Stomach (tissue), 9 donors: ENCODE measurements around the gene AKAP13. TPM values are rescaled to one million over a fixed set of nuclear protein-coding genes. Genes with fewer than 3 reads are reported as not detected.
A peak's percentile ranks its signal among the peaks of the same experiment; 100 is the strongest.

Experiments
- DNase-seq, 2 donors: peaks; one replicate each; pipeline versions ENCODE4 v3.0.0 to v3.0.0-alpha.2; 2013 to 2019
- H3K27ac ChIP-seq, 5 donors: fragments of 200-600 bp in 4 of 5; sonication (generic) in 4 of 5; one replicate each; pipeline ENCODE4 v1.5.1; 2013 to 2019; ENCODE audit warnings: mild to moderate bottlenecking in 1 of 5, moderate library complexity in 1 of 5
- H3K27me3 ChIP-seq, 3 donors: fragments of 200-600 bp; sonication (generic); one replicate each; pipeline ENCODE4 v1.5.1; 2017 to 2019; ENCODE audit warnings: mixed run types in 1 of 3
- H3K36me3 ChIP-seq, 4 donors: fragments of 200-600 bp; sonication (generic); 1 replicate in 3 of 4; 2 replicates in 1 of 4; pipeline ENCODE4 v1.5.1; 2016 to 2019
- H3K4me1 ChIP-seq, 4 donors: fragments of 200-600 bp; sonication (generic); one replicate each; pipeline ENCODE4 v1.5.1; 2016 to 2019
- H3K4me3 ChIP-seq, 4 donors: fragments of 200-600 bp; sonication (generic) in 3 of 4; one replicate each; pipeline ENCODE4 v1.5.1; 2016 to 2019; ENCODE audit warnings: mild to moderate bottlenecking in 1 of 4
- H3K9me3 ChIP-seq, 4 donors: fragments of 200-600 bp; sonication (generic); one replicate each; pipeline ENCODE4 v1.5.1; 2016 to 2019
- EP300 ChIP-seq: sonication (generic); formaldehyde crosslinking; IDR thresholded peaks from one replicate; pipeline ENCODE4 v1.6.1; 2017; ENCODE audit warnings: antibody characterized with exemption
- POLR2A ChIP-seq, 4 donors: fragments of 450-650 bp; IDR thresholded peaks; one replicate each; pipeline ENCODE4 v1.6.1; 2016; ENCODE audit warnings: antibody characterized with exemption in 4 of 4, control low read depth in 2 of 4, mild to moderate bottlenecking in 1 of 4, moderate library complexity in 1 of 4
- POLR2AphosphoS5 ChIP-seq, 3 donors: sonication (generic); formaldehyde crosslinking; IDR thresholded peaks; one replicate each; pipeline ENCODE4 v1.6.1; 2016; ENCODE audit warnings: antibody characterized with exemption in 3 of 3
- WGBS, 5 donors: extraction: QIAGEN DNeasy Blood & Tissue Kit in 3 of 5; methylation state at CpG; one replicate each; pipeline versions ENCODE4 v1.1.5 to v1.1.7; 2013 to 2018; 5-methylcytosine and 5-hydroxymethylcytosine counted together
- intact Hi-C: fragments of 100-400 bp; cut with DNase I; formaldehyde crosslinking; loops from one replicate; pipeline ENCODE4 v1.15.1; 2023; ENCODE audit warnings: low total_unique reads
- polyA plus RNA-seq, 3 donors: library from polyadenylated mRNA; stranded (reverse); fragments of 200-250 nt; gene quantifications; one replicate each; pipeline ENCODE4 v1.2.3, GENCODE V29; 2013
- total RNA-seq, 5 donors: library from RNA; depleted of rRNA; stranded (reverse); fragments of >200 nt; gene quantifications; one replicate each; pipeline versions ENCODE4 v1.1.0 to v1.2.3, GENCODE V29; 2014 to 2016
- TF ChIP-seq, protein P1 (sequence below), 7 experiments: fragments of 450-650 bp in 4 of 7; fragments of 200-600 bp in 3 of 7; sonication (generic) in 3 of 7; IDR thresholded peaks; one replicate each; pipeline ENCODE4 v1.5.1; 2016 to 2019; ENCODE audit warnings: antibody characterized with exemption in 7 of 7, control low read depth in 2 of 7, mild to moderate bottlenecking in 1 of 7
- donor health status: healthy with polysubstance abuse.
- donor health status: Bipolar disorder and iron deficiency.
- donor health status: healthy.

The AKAP13 gene
- total and polyA plus RNA-seq, 8 donors: 33.1 to 395 (median 138) TPM

DNA sequence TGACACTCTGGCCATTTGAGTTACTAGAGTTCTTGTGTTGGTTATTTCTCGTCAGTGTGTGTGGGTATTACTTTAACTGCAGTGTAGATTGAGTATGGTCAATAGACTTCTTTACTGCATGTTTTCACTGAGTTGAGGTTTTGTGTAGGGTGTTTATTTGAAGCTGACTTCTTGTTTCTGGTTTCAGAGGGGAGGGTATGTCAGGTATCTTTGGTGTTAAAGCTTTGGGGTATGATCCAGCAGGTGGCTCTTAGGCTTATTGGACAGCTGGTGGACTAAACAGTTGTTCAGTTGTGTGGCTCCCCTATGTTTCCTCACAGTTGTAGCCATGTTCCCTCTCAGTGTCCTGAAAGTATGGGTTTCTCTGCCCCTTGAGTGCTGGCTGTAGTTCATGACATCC, 72.0 kb downstream of the AKAP13 start:
- WGBS, 5 donors: 92 to 100% (median 97%) methylated on average over 1 of the region's 1 CpG
- Histone ChIP-seq H3K4me3 (no peak overlapping the region), H3K4me1 (peaks cover 5 to 33% (median 17%) of the 10 kb centered on the region in 4 donors), H3K9me3 (peaks cover 0 to 26% (median 2%) of the 10 kb centered on the region in 4 donors), H3K36me3 (no peaks in the 10 kb centered on the region), H3K27me3 (no peaks in the 10 kb centered on the region), H3K27ac (no peak overlapping the region)
- TF ChIP-seq EP300 (no peak), POLR2AphosphoS5 (IDR thresholded peaks at IDR 0.05) (no peak), POLR2A (IDR thresholded peaks at IDR 0.05) (no peak)
- TF ChIP-seq, protein P1, sequence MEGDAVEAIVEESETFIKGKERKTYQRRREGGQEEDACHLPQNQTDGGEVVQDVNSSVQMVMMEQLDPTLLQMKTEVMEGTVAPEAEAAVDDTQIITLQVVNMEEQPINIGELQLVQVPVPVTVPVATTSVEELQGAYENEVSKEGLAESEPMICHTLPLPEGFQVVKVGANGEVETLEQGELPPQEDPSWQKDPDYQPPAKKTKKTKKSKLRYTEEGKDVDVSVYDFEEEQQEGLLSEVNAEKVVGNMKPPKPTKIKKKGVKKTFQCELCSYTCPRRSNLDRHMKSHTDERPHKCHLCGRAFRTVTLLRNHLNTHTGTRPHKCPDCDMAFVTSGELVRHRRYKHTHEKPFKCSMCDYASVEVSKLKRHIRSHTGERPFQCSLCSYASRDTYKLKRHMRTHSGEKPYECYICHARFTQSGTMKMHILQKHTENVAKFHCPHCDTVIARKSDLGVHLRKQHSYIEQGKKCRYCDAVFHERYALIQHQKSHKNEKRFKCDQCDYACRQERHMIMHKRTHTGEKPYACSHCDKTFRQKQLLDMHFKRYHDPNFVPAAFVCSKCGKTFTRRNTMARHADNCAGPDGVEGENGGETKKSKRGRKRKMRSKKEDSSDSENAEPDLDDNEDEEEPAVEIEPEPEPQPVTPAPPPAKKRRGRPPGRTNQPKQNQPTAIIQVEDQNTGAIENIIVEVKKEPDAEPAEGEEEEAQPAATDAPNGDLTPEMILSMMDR (IDR thresholded peaks at IDR 0.05): no peak
- intact Hi-C loops: no loop called here
- DNase-seq: no peak

DNA sequence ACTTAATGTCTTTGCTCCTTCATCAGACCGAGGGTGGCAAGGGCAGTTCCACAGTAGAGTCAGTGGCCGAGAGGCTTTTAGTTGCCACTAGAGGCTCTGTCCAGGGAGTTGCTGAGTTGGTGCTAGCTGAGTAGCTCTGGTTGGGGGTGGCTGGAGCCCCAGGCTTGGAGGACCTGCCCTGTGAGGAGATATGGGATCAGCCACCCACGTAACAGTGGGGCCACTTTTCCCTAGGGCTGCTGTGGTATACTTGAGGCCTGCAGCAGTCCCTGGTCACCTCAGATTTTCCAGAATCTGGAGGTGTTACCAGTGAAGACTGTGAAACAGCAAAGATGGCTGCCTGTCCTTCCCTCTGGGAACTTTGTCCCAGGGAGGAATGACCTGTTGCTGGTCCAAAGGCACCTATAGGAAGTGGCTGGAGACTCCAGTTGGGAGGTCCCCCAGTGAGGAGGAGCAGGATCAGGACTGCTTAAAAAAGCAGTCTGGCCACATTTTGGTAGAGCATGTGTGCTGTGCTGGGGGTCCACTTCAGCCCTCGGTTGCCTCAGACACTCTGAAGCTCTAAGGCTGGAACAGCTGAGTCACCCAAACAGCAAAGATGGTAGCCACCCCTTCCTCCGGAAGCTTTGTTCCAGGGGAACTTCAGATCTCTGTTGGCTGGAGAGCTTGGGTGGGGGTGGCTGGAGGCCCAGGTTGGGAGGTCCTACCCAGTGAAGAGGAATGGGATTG, 72.9 kb downstream of the AKAP13 start:
- WGBS, 5 donors: 85 to 95% (median 90%) methylated on average over 4 to 5 of the region's 5 CpGs
- intact Hi-C loops: no loop called here
- Histone ChIP-seq H3K36me3 (no peaks in the 10 kb centered on the region), H3K9me3 (peaks cover 0 to 26% (median 2%) of the 10 kb centered on the region in 4 donors), H3K27me3 (no peaks in the 10 kb centered on the region), H3K4me1 (peaks cover 5 to 38% (median 18%) of the 10 kb centered on the region in 4 donors), H3K4me3 (no peak overlapping the region), H3K27ac (no peak overlapping the region)
- DNase-seq: no peak
- no peak for TF ChIP-seq EP300
- TF ChIP-seq POLR2AphosphoS5 (IDR thresholded peaks at IDR 0.05): no peak
- no peak for TF ChIP-seq POLR2A (IDR thresholded peaks at IDR 0.05)
- TF ChIP-seq, protein P1 (IDR thresholded peaks at IDR 0.05): no peak

DNA sequence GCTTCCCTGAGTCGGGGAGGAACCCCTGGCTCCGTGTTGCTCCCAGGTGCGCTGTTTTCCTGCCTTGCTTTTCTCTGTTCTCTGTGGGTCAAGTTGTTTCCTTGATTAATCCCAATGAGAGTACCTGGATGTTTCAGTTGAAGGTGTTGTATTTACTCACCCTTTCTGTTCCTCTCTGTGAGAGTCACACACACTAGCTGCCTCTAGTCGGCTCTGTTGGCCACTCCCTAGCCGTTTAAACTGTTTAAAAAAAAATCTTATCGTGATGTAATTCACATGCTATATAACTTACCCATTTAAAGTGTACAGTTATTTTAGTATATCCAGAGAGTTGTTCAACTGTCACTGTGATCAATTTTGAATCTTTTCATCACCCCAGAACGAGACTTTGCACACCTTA, 74.0 kb downstream of the AKAP13 start:
- WGBS, 5 donors: 37 to 60% (median 47%) methylated on average over 7 of the region's 7 CpGs
- TF ChIP-seq POLR2AphosphoS5 (IDR thresholded peaks at IDR 0.05) (no peak), EP300 (no peak), POLR2A (IDR thresholded peaks at IDR 0.05) (no peak)
- TF ChIP-seq, protein P1 (IDR thresholded peaks at IDR 0.05): peak in 2 of 7 experiments; percentile 6 to 10
- intact Hi-C loops: no loop called here

DNA sequence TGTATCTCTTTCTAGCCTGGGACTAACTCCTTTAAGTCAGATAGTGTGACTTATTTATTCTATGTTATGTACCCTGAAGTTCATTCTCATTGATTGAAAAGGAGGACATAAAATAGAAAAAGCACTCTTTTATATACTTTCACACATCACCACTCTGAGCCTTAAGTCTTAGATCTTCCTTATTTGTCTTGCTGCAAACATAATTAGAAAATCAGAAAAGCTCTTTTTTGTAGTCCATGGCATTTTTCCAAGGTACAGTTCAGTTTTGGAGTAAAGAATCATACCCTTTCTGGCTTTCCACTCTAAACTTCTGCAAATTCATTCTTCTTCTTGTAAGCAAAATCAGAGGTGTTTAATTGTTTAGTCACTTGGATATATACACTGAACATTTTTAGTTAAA, 75.5 kb downstream of the AKAP13 start:
- Histone ChIP-seq H3K27ac (no peak overlapping the region), H3K4me1 (peaks cover 5 to 38% (median 18%) of the 10 kb centered on the region in 4 donors), H3K4me3 (no peak overlapping the region), H3K27me3 (no peaks in the 10 kb centered on the region), H3K36me3 (no peaks in the 10 kb centered on the region), H3K9me3 (peaks cover 0 to 9% (median 2%) of the 10 kb centered on the region in 4 donors)
- intact Hi-C loops: no loop called here
- TF ChIP-seq, protein P1 (IDR thresholded peaks at IDR 0.05): no peak
- TF ChIP-seq EP300: no peak
- no peak for TF ChIP-seq POLR2AphosphoS5 (IDR thresholded peaks at IDR 0.05)
- no peak for TF ChIP-seq POLR2A (IDR thresholded peaks at IDR 0.05)
- no peak for DNase-seq

More for the DNA sequence above, 74.0 kb downstream of the AKAP13 start:
- Histone ChIP-seq H3K27me3 (no peaks in the 10 kb centered on the region), H3K4me3 (no peak overlapping the region), H3K27ac (peak overlapping the region in 1 of 5 donors; percentile 63), H3K9me3 (peaks cover 0 to 23% (median 2%) of the 10 kb centered on the region in 4 donors), H3K4me1 (peaks cover 5 to 38% (median 18%) of the 10 kb centered on the region in 4 donors), H3K36me3 (no peaks in the 10 kb centered on the region)
- DNase-seq: peak in 1 of 2 donors; percentile 45
